LoVo (cell line): ENCODE results near the gene NEMP2.

ENCODE experiments used
- DNase-seq: peaks from one replicate; pipeline ENCODE4 v3.0.0-alpha.2; 2016; ENCODE audit warnings: low spot score

NEMP2 gene, protein sequence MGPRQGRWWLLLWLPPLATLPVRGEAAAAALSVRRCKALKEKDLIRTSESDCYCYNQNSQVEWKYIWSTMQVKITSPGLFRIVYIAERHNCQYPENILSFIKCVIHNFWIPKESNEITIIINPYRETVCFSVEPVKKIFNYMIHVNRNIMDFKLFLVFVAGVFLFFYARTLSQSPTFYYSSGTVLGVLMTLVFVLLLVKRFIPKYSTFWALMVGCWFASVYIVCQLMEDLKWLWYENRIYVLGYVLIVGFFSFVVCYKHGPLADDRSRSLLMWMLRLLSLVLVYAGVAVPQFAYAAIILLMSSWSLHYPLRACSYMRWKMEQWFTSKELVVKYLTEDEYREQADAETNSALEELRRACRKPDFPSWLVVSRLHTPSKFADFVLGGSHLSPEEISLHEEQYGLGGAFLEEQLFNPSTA

DNA sequence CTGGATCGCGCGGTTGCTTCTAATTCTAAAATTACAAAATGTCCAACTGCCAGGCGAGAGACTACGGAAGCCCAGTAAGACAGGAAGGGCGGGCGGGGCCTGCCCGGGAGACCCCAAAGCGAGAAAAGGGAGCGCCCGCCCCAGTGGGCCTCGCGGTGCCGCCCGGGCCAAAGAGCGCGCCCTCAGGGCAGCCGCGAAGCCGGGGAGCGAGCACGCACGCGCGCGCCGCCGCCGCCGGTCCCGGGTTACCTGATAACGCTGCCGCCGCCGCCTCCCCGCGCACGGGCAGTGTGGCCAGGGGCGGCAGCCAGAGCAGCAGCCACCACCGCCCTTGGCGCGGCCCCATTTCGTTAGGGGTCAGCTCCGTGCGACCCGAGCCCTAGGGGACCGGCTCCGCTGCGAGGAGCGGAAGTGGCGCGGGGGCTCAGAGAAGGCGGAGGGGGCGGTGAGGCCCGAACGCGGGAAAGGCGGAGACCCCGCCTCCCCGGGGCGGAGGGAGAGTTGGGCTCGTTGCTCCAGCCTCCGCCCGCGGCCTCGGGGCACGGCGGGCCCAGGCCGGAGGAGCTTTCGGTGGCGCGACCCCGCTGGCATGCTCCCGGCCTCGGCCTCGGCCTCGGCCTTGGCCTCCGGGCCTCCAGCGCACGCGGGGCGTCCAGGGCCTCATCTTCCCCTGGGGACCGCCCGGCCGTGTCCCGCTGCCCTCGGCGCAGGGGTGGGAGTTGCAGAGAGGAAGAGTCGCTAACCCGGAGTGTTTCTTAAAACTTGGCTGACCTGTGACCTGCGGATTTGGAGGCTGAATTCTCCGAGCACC, at the start of gene NEMP2:
Gene NEMP2, minus strand, starts transcription at position 413 of the 811 bp plus-strand sequence. Its CDS starts 67 bp downstream, at position 346.
- peak; percentile 80 for DNase-seq

DNA sequence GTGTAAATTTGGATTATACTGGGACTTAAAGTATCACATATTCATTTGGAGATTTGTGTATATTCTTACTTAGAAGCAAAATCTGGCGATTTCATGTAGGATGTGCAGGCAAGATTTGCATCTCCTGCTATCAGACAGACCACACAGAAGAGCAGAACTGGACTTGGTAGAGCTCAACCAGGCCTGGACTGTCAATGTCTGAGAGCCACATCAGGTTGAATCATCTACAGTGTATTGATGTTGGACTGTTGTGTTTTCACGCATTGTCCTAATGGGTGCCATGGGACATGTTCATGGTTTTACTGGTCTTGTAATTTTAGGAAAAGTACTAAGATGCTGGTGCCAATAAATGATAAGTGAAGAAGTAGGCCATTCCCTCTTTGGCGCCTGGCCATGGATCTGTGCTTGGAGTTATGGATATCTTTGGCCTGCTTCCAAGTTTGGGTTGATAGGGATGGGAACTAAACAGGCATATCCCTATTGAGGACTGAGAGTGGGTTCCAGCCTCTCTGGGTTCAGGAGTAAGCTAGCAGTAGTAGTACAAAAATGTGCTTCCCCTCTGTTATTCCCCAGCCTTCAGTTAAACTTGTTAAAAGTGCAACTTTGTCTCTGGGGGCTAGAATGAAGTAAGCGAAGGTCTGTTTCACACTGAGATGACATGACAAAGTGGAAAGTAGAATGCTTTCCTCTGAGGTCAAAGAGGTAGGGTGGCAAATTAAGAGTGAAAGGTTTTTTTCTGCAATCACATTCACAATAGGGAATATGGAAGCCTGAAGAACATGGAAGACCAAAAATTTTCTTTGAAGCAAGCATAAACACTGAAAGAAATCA, 49.2 kb upstream of the NEMP2 start:
- DNase-seq = peak; percentile 22

DNA sequence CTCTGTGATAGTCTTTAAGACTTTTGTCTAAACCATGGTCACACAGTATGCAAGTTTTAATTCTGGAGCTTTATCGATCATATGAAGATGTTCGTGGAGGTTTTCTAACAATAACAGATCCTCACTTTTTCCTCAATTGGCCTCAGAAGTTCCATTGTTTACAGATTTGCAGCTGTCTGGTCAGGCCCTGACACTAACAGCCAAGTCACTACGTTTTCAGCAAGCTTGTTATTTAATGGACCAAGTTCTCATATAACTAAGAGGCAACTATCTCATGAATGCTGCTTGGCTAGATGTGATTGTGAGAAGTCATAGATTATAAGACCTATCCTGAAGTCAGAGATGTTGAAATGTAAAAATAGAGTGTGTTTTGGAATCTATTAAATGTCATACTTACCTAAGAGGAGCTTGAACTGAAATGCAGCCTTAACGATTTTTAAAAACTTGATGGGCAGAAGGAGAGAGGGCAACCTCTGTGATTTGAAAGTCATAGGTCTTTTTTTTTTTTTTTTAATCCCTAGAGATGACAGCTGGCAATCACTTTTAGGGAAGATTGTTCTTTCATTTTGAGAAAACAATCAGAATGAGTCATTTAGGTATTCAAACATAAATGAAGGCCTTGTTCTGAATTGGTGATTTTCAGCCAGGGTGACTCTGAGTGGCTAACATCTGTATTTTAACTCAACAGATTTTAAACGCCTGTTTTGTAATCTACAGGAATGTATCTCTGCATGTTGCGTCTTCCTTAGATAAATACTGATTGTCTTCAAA, 48.4 kb upstream of the NEMP2 start:
- DNase-seq = no peak

DNA sequence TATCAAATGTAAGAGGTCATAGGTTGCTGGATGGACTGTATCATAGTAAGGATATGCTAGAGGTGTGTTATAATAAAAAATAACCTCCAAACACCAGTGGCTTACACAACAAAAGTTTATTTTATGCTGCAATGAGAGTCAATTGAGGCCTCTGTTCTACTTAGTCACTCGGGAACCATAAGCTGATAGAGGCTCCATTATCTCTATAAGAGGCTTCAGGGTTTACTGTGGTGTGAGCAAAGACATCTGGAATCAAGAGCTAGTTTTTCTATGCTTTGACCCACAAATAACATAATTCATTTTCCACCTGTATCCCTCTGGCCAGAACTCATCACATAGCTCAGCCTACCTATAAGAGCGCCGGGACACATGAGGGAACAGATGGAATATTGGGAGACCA, 47.5 kb upstream of the NEMP2 start:
- DNase-seq = no peak

DNA sequence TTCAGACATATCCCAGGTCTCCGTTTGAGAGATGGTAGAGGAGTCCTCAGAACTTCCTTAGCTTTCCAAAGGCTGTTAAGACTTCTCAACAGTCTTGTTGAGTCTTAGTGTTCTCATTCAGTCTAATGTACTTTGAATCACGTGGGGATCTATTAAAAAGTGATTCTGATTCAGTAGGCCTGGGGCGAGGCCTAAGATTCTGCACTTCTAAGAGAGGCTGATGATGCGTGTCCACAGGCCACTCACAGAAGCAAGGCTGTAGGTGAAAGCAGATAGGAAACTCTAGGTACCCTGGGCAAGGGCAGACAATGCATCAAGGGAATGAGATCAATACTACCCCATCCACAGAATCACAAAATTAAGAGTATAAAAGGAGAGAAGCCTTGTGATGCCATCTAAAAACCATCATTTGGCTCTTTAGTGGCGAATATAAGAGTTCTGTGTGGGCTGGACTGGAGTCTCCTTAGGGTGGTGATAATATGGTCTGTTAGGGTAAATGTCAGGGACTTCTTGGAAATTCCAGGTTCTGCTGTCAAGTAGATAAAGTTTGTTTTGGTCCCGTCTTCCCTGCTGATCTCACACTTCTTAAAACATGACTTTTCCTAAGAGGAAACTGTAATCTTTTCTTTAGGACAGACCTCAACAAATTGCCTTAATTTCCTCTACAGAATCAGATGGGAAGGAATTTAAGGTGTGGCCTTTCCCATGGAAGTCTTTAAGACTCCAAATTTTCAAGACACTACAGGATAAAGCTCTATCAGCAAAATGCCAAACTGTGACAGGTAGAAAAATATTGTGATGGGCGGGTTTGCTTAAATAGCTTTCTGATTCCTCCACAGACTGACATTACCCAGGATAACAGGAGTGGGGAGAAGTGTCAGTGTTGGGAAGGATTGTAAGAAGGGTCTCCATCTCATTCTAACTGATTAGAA, 45.7 kb upstream of the NEMP2 start:
- DNase-seq = peak; percentile 33

DNA sequence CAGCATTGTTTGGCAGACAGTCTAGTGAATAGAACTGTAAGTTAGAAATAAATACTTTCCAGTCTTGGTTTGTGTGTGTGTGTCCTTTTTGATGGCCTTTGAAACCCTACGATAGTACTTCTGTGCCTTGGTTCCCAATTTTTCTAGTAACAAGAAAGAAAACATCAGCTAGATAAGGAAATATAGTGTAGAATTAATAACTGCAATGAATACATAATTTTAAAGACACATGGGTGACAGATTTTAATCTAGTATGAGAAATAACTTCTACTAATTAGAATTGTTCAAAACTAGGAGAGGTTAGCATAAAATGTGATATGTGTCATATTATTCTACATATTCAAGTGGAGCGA, 44.5 kb upstream of the NEMP2 start:
- no peak for DNase-seq

DNA sequence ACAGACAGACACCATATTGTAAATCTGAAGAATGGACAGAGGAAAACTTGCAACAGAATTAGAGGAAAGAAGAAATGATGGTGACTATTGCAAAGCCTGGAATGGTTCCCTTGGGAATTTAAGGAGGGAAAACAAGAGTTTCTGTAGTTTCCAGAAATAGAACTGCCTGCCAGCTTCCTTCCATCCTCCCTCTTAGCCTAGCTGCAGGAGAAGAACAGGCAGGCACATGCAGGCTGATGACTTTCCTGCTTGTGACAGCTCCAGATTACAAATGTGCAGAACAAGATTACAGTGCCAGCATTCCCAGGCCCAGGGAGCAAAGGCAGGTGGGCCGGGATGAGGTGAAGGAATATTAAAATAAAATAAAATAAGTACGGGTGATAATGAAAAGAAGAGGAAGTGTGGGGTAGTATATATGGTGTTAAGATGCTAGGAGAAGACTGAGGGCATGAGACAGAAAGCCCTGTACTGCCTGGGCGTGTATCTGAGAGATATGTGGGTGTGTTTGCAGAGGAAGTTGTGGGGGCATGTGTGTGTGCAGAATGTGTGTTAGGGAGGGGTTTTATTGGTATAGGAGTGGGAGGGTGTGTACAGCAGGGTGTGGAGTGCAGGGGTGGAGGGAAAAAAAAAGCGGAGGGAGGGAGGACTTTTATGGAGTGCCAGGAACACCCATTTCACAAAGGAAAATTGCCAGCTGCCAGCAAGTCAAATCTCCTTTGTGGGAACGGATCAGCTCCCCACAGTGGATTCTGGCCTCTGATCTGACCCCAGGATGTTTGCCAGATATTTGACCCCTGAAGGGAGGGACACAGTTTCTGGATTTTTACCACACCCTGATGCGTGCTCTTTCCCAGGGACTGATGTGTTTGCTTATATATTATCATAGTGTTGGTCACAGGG, 43.9 kb upstream of the NEMP2 start:
- peak; percentile 95 for DNase-seq

DNA sequence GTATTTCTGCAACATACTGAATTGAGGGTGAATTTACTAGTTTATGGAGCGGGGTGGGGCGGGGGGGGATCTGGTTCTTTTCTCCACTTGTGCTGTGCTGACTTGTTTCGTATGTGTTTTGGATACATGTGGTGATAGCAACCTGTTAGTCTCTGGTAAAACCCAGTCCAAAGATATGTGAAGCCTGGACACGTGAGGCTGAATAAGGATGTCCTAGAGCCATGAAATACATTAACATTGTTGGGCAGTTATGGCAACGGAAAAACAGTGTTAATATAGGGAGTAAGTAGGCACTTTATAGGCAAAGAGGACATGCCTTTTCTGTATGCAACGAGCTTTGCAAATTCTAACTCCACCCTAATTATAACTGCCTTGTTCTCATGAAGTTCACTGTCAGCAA, 42.1 kb upstream of the NEMP2 start:
- DNase-seq = peak; percentile 15

DNA sequence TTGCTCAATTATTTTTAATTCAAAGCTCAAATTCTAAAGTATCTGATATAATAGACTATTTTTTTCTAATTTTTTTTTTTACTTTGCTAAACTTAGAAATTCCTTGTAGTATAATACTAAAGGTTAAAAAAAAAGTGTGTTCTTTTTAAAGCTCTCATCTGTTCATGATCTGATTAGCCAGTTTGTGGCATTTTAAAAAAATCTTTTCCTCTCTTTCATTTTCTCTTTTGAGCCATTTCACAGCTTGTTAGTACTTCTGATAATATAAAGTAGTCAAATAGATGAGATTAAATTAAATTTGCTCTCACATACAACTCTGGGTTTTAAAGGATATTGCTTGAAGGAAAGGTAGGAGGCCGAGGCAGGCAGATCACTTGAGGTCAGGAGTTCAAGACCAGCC, 40.7 kb upstream of the NEMP2 start:
- no peak for DNase-seq

DNA sequence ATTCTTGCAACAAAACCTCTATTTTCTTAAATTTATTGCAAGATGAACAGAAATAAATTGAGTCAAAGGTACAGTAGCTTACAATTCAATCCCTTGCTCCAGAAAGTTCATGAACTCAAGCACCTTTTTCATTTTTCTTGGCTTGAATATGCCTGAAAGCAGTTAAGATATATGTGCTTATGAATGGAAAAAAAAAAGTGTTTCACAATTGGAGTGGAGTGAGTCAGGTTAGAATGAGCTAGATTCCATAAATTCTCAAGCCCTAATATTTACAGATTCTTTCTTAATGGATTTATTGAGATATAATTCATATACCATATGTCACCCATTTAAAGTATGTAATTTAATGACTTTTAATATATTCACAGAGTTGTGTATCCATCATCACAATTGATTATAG, 39.6 kb upstream of the NEMP2 start:
- no peak for DNase-seq

DNA sequence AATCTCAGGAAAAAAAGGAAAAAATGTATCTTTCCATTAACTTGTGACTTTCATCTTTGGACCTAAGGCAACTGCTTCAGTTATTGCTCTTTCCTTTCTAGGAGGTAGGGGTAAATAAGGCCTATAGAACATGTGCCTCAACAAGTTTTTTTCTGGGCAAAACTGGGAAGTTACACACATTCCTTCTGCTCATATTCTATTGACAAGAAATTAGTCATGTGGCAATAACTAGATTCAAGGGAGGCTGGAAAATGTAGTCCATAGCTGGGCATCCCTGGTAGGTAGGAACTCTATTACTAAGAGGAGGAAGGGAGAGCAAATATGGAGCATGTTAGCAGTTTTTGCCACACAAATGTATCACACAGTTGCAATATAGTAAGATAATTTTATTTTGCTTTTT, 37.7 kb upstream of the NEMP2 start:
- DNase-seq = no peak

DNA sequence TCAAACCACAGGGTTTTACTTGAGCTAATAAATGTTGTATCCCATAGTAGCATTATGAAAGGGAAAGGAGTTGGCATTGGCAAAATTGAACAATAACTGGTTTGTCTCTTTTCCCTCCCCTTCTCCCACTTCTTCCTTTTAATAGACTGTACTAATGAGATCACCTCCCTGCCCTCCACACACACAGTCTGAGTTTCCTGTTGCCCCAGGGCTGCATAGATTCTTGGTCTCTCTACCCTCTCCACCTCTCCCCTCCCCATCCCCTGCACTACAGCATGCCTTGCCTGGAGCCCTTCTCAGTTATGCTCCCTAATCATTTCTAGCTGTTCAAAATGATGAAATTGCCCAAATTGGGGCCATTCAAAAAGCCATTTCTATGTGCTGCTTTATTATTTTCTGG, 37.2 kb upstream of the NEMP2 start:
- peak; percentile 30 for DNase-seq

DNA sequence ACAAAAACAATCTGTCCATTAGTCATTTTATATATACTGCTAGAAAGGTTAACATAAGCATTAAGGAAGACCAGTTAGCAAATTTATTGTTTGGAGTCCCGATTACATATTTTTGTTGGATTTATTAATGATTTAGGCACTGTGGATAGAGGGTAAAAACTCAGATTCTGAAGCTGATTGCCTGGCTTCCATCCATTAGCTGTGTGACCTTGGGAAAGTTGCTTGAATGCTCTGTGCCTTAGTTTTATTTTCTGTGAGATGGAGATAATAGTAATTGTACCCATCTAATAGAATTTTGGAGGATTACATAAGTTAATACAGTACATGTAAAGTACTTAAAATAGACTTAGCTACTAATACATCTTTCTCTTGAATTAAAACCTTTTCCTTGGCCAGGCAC, 36.3 kb upstream of the NEMP2 start:
- no peak for DNase-seq

DNA sequence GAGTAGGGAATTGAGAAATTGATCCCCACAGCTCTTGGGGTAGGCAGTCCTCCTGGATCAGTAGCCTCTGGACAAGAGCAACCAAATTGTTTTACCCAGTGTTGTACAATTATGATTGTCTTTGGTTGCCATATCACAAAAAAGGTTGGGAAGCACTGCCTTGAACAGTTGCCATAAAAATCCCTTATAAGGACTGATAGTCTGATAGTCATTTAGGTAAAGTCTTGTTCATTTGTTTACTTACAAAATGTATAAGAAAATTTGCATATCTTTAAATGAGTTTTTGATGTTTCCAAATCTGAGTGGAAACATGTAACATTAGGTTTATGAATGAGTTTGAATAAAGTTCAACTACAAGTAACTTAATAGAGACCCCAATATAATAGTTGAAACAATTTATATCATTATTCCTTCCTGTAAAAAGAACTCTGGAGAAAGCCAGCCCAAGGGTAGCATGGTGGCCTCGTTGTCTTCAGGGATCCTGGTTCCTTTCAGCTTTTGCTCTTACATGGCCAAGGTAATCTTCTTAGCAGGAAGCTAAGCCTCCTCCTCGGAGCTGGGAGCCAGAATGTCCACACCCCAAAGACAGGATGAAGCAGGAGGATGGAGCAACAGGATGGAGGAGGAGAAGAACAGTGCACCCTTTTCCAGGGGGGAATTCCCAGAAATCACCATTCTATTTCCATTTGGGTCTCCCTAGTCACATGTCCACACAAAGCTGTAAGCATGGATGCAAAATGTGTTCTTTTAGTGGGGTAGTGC, 35.7 kb upstream of the NEMP2 start:
- DNase-seq = no peak

DNA sequence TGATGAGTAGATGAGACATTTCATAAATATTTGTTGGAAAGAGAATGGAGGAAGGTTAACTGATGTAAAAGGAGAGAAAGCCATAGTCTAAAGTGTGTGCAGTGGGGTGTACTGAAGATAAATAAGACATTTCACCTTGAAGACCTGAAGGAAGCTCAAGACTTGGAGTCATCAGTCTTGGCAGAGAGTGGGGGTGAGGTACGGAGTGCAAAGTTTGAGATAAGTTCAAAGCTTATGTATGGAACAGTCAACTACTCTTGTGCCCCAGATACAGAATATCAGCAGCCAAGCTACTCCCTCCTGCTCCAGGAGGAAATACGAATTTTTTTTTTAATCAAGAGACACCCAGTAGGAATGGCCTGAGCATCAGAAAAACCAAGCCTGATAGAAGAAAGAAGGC, 30.3 kb upstream of the NEMP2 start:
- DNase-seq = no peak

DNA sequence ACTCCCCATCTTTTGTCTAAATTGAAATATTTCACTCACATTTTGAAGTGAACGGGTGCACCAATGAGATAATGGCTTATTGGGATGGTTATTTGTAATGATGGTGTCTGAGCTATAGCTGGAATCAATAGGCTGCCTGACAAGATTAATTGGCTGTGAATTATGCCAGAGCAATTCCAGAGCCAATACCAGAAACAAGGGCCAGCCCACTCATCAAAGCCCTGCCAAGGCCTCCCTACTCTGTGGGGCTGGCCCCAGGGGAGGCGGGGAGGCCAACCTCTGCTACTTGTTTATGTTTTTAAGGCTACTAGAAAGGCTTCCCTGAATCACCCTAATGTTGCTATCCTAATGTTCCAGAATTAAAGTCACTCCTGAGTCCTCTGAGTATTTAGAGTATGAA, 29.1 kb upstream of the NEMP2 start:
- DNase-seq = no peak

DNA sequence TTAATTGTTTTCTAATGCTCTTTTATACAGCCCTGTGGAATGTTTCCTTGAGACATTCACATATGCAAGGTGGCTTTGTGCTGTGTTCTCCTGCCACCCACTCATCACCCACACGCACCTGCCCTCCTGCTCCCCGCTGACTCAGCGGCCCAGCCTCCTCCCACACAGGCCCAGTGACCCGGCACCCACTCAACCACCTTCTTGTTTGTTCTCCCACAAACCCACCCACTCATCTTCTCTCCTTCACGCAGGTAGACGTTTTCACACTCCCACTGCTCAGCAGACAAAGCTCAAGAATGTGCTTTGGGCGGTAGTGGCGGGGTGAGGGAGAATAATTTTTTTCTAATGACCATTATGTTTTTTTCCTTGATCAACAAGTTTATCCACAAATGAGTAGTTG, 28.6 kb upstream of the NEMP2 start:
- no peak for DNase-seq

DNA sequence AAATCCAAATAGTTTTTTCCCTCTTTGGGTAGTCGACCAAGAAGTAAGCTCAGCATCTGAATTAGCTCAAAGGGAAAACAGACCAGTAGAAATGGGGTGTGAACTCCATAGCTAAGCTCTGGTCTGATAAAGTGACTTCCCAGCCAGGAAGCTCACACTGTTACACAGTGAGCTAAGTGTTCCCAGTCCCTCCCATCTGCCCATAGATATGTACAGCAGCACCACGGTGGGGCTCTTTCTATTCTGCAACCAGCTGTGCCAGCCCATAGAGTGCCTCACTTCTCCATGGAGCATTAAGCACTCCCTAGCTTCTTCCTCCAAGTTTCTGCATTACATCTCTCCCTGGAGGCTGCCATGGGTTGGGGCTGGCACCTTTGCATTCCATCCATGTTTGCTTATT, 27.6 kb upstream of the NEMP2 start:
- no peak for DNase-seq

DNA sequence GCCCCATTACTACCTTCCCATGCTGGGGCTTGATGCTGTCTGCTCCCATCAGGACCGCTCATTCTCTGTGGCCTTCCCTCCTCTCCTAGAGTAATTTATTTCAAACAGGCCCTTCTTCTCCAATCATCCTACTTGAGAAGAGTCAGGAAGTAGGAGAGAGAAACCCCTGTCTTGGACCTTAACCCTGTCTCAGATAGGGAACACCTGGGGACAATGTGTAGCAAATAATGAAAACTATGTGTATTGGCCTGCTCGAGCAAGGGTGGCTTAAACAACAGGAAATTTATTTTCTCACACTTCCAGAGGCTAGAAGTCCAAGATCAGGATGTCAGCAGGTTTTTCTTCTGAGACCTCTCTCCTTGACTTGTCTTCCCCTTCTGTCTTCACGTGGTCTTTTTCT, 26.6 kb upstream of the NEMP2 start:
- DNase-seq = no peak
